Panc1 (cell line): ENCODE data around the gene ABTB2. TPM values are rescaled to one million over a fixed set of nuclear protein-coding genes. Genes with fewer than 3 reads are reported as not detected.

Experiments
- ATAC-seq: fragments of 200-7000 bp; cut with Tn5 transposase; 2 replicates; pipeline ENCODE4 v1.9.1; 2020; ENCODE audit warnings: mild to moderate bottlenecking, moderate library complexity
- BruUV-seq: library from RNA; stranded (reverse); fragments of 400-500 nt; replicated peaks from 2 replicates; lab custom pipeline; 2021; lab: Mats Ljungman, UMichigan
- CTCF ChIA-PET: fragments of 300-600 bp; sonication (Branson Sonifier 250); formaldehyde crosslinking; loops from one replicate; lab custom pipeline; 2022; ENCODE audit warnings: antibody characterized with exemption; lab: Charles Lee
- POLR2A ChIA-PET: fragments of 300-600 bp; sonication (Branson Sonifier 250); formaldehyde crosslinking; loops from one replicate; lab custom pipeline; 2022; ENCODE audit warnings: antibody characterized with exemption; lab: Charles Lee
- DNase-seq: peaks from one replicate; pipeline ENCODE4 v3.0.0-alpha.2; 2010; ENCODE audit warnings: low read depth, low spot score
- H3K27ac ChIP-seq: 2 replicates; pipeline ENCODE4 v1.5.1; 2011; ENCODE audit warnings: mild to moderate bottlenecking, low read length, inconsistent platforms
- H3K27me3 ChIP-seq: fragments of 200-500 bp; sonication (Bioruptor generic); 2 replicates; pipeline ENCODE4 v1.6.0; 2014; ENCODE audit warnings: low read length, inconsistent platforms; ENCODE audit not compliant: control insufficient read depth, insufficient read depth
- H3K36me3 ChIP-seq: fragments of 200-500 bp; sonication (Bioruptor generic); 2 replicates; pipeline ENCODE4 v1.5.1; 2014; ENCODE audit warnings: inconsistent platforms, mild to moderate bottlenecking, low read length, moderate library complexity; ENCODE audit not compliant: control insufficient read depth, insufficient read depth
- H3K4me1 ChIP-seq: 2 replicates; pipeline ENCODE4 v1.5.1; 2011; ENCODE audit warnings: inconsistent platforms, mild to moderate bottlenecking, low read length, moderate library complexity; ENCODE audit not compliant: control insufficient read depth, insufficient read depth
- H3K4me3 ChIP-seq, 2 experiments: 2 replicates each; pipeline ENCODE4 v1.5.1; 2011 to 2012; ENCODE audit warnings: low read depth in 2 of 2, low read length in 2 of 2, mild to moderate bottlenecking in 2 of 2, inconsistent platforms in 1 of 2, moderate library complexity in 1 of 2
- H3K9me3 ChIP-seq: fragments of 200-500 bp; sonication (Bioruptor generic); 2 replicates; pipeline ENCODE4 v1.5.1; 2014; ENCODE audit warnings: low read depth, mild to moderate bottlenecking, inconsistent platforms, low read length, moderate library complexity; ENCODE audit not compliant: control insufficient read depth, insufficient read depth
- POLR2AphosphoS5 ChIP-seq: IDR thresholded peaks from 2 replicates; pipeline ENCODE4 v1.6.1; 2012; ENCODE audit warnings: mild to moderate bottlenecking, low read depth, low read length, moderate library complexity
- SIN3A ChIP-seq: IDR thresholded peaks from 2 replicates; pipeline ENCODE4 v1.6.1; 2012; ENCODE audit warnings: low read depth, mild to moderate bottlenecking, low read length, moderate library complexity, borderline replicate concordance; ENCODE audit not compliant: insufficient read depth
- TCF7L2 ChIP-seq: IDR thresholded peaks from 2 replicates; pipeline ENCODE4 v1.6.1; 2011; ENCODE audit warnings: mild to moderate bottlenecking, low read depth, low read length, inconsistent platforms
- in situ Hi-C: cut with HindIII; loops from 2 replicates; pipeline ENCODE4 v1.10.0; 2016; ENCODE audit warnings: low sequenced_read_pairs, low pct_unique_long_range_greater_than_20kb
- intact Hi-C: fragments of 100-400 bp; cut with micrococcal nuclease; formaldehyde crosslinking; loops from one replicate; pipeline ENCODE4 v1.10.0; 2022; ENCODE audit not compliant: unreplicated experiment
- total RNA-seq: library from RNA; stranded (reverse); gene quantifications from one replicate; pipeline ENCODE4 v1.2.1, GENCODE V29; 2021; ENCODE audit not compliant: unreplicated experiment
- TF ChIP-seq, protein P1 (sequence below): fragments of 450-650 bp; IDR thresholded peaks from 2 replicates; pipeline ENCODE4 v1.5.1; 2017; ENCODE audit warnings: mild to moderate bottlenecking
- TF ChIP-seq, protein P2 (sequence below), 2 experiments: IDR thresholded peaks; 2 replicates each; pipeline ENCODE4 v1.6.1; 2011 to 2012; ENCODE audit warnings: low read depth in 2 of 2, control low read depth in 1 of 2, low read length in 1 of 2, mild to moderate bottlenecking in 1 of 2, moderate library complexity in 1 of 2; ENCODE audit not compliant: insufficient read depth in 1 of 2

The ABTB2 gene
- total RNA-seq, 1 experiment from 2014 or later, result 22.7 TPM

DNA sequence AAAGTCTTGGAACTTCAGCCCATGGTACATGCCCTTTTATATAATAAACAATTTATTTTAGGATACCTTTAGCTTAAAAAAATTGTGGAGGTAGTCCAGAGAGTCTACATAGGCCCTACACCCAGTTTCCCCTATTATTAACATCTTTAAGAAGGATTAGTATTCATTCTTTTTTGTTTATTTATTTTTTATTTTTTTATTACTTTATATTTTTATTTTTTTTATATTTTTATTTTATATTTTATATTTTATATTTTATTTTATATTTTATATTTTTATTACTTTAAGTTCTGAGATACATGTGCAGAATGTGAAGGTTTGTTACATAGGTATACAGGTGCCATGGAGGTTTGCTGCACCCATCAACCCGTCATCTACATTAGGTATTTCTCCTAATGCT is 15.9 kb upstream of the ABTB2 start:
- BruUV-seq, result no TSS peak
- H3K9me3 ChIP-seq, result peaks cover 31% of the 10 kb centered on the region; the same call in 1 of the 2 replicates
- CTCF ChIA-PET, result no interaction called here
- intact Hi-C loops (no loop called here), in situ Hi-C loops (no loop called here)
- ATAC-seq, result no peak
- no peak for DNase-seq
- no peaks in the 10 kb centered on the region for H3K27me3 ChIP-seq
- peaks cover 13% of the 10 kb centered on the region; the same call in 1 of the 2 replicates for H3K4me1 ChIP-seq
- no peaks in the 10 kb centered on the region for H3K36me3 ChIP-seq
- POLR2A ChIA-PET, result no interaction called here
- H3K4me3 ChIP-seq, result no peak overlapping the region
- no peak for TF ChIP-seq TCF7L2
- TF ChIP-seq, protein P1, sequence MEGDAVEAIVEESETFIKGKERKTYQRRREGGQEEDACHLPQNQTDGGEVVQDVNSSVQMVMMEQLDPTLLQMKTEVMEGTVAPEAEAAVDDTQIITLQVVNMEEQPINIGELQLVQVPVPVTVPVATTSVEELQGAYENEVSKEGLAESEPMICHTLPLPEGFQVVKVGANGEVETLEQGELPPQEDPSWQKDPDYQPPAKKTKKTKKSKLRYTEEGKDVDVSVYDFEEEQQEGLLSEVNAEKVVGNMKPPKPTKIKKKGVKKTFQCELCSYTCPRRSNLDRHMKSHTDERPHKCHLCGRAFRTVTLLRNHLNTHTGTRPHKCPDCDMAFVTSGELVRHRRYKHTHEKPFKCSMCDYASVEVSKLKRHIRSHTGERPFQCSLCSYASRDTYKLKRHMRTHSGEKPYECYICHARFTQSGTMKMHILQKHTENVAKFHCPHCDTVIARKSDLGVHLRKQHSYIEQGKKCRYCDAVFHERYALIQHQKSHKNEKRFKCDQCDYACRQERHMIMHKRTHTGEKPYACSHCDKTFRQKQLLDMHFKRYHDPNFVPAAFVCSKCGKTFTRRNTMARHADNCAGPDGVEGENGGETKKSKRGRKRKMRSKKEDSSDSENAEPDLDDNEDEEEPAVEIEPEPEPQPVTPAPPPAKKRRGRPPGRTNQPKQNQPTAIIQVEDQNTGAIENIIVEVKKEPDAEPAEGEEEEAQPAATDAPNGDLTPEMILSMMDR, result no peak
- TF ChIP-seq, protein P2, sequence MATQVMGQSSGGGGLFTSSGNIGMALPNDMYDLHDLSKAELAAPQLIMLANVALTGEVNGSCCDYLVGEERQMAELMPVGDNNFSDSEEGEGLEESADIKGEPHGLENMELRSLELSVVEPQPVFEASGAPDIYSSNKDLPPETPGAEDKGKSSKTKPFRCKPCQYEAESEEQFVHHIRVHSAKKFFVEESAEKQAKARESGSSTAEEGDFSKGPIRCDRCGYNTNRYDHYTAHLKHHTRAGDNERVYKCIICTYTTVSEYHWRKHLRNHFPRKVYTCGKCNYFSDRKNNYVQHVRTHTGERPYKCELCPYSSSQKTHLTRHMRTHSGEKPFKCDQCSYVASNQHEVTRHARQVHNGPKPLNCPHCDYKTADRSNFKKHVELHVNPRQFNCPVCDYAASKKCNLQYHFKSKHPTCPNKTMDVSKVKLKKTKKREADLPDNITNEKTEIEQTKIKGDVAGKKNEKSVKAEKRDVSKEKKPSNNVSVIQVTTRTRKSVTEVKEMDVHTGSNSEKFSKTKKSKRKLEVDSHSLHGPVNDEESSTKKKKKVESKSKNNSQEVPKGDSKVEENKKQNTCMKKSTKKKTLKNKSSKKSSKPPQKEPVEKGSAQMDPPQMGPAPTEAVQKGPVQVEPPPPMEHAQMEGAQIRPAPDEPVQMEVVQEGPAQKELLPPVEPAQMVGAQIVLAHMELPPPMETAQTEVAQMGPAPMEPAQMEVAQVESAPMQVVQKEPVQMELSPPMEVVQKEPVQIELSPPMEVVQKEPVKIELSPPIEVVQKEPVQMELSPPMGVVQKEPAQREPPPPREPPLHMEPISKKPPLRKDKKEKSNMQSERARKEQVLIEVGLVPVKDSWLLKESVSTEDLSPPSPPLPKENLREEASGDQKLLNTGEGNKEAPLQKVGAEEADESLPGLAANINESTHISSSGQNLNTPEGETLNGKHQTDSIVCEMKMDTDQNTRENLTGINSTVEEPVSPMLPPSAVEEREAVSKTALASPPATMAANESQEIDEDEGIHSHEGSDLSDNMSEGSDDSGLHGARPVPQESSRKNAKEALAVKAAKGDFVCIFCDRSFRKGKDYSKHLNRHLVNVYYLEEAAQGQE (IDR thresholded peaks at IDR 0.05; ENCODE audit: insufficient read depth in 1 of 2, low read depth in 2 of 2, low read length in 1 of 2), result no peak
- TF ChIP-seq POLR2AphosphoS5, result no peak
- no peak for TF ChIP-seq SIN3A
- peak overlapping the region; percentile 44; the same call in 1 of the 2 replicates for H3K27ac ChIP-seq

DNA sequence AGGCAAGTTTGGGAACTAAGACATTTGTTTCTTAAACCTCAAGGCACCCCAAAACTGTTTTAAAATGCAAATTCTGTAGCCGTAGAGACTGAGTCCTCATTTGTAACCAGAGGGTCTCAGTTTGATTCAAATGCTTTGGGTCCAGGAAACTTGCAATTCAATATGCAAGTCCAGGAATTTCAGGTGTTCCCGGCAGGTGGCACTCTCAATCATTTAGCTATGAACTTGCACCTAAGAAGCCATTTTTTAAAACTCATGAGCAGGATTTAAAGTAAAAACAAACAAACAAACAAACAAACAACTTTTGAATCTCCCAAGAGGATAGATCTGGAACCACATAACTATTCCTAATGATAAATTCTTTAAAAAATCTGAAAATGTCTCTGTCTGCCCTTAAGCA is 8.7 kb upstream of the ABTB2 start:
- POLR2A ChIA-PET, result no interaction called here
- DNase-seq (no peak), ATAC-seq (no peak)
- H3K9me3 ChIP-seq, result 0 out of 2 replicates have a peak, but pooled peaks cover 2% of the 10 kb centered on the region
- no peak overlapping the region for H3K4me3 ChIP-seq
- intact Hi-C loops, result loop anchor here (2.0 kb wide), 2 partner anchors 102 to 126 kb away; no protein-coding TSS in a partner anchor
- no peaks in the 10 kb centered on the region for H3K27me3 ChIP-seq
- no peaks in the 10 kb centered on the region for H3K36me3 ChIP-seq
- in situ Hi-C loops, result no loop called here
- peaks cover 14% of the 10 kb centered on the region; the same call in 1 of the 2 replicates for H3K4me1 ChIP-seq
- 0 out of 2 replicates have a peak overlapping the region, but pooled peaks have one; percentile 40 for H3K27ac ChIP-seq
- TF ChIP-seq, protein P1, result peak; percentile 76
- no peak for TF ChIP-seq POLR2AphosphoS5
- CTCF ChIA-PET, result interaction anchor here (0.7 to 2.0 kb wide), 3 partner anchors 13 to 126 kb away, joined by 5 to 9 read pairs (median 8); no protein-coding TSS in a partner anchor
- BruUV-seq, result no TSS peak
